Stimulated activated CD8-positive, alpha-beta memory T cell treated with anti-CD3 and anti-CD28 coated beads, Interleukin-15, amount 100 ng/mL, for 4 hours (primary cell): ENCODE data around the gene MAP4K1.
"Not testable (repeated sequence)": the region's sequence is repeated elsewhere in the genome, so short reads cannot be mapped to it uniquely, and the experiment has no call there.

Experiments used
- DNase-seq, 2 donors: peaks; one replicate each; pipeline ENCODE4 v3.0.0-alpha.2; 2020; ENCODE audit warnings: low read depth in 2 of 2

Gene MAP4K1

GRCh38 chr19:38650911-38651584, 33.3 kb upstream of the MAP4K1 start:
- no peak for DNase-seq

- no peak for DNase-seq
These were observed 32.5 kb upstream of the MAP4K1 start for GRCh38 chr19:38650172-38650775.

- DNase-seq: no peak
These were observed 31.8 kb upstream of the MAP4K1 start for GRCh38 chr19:38649305-38650171.

- no peak for DNase-seq
These were observed 31.1 kb upstream of the MAP4K1 start for GRCh38 chr19:38648769-38649304.

- DNase-seq: no peak
These were observed 30.4 kb upstream of the MAP4K1 start for GRCh38 chr19:38647966-38648768.

- peak; percentile 99 to 100 for DNase-seq
These were observed 29.7 kb upstream of the MAP4K1 start, which contains the start of gene ACTN4 for GRCh38 chr19:38647368-38647965. Gene ACTN4 (plus strand): TSS chr19:38647649. CDS start chr19:38647746, 97 bp downstream.

- no peak for DNase-seq
These were observed 27.0 kb upstream of the MAP4K1 start for GRCh38 chr19:38644719-38645118.

- DNase-seq: no peak
These were observed 24.4 kb upstream of the MAP4K1 start for GRCh38 chr19:38642176-38642575.

GRCh38 chr19:38640368-38640767, 22.6 kb upstream of the MAP4K1 start:
- no peak for DNase-seq

GRCh38 chr19:38639679-38640078, 21.9 kb upstream of the MAP4K1 start:
- DNase-seq: no peak

GRCh38 chr19:38638461-38638860, 20.7 kb upstream of the MAP4K1 start:
- no peak for DNase-seq

GRCh38 chr19:38635483-38636399, 18.0 kb upstream of the MAP4K1 start:
- DNase-seq: no peak

GRCh38 chr19:38634757-38635482, 17.2 kb upstream of the MAP4K1 start:
- no peak for DNase-seq

- DNase-seq: no peak
These were observed 14.9 kb upstream of the MAP4K1 start for GRCh38 chr19:38632476-38633213.

- DNase-seq: not testable (repeated sequence)
These were observed 14.2 kb upstream of the MAP4K1 start for GRCh38 chr19:38631811-38632475.

GRCh38 chr19:38631301-38631700, 13.5 kb upstream of the MAP4K1 start:
- not testable (repeated sequence) for DNase-seq

- DNase-seq: no peak
These were observed 11.8 kb upstream of the MAP4K1 start for GRCh38 chr19:38629568-38629967.

- DNase-seq: no peak
These were observed 8.6 kb upstream of the MAP4K1 start for GRCh38 chr19:38626401-38626800.
